Karpas-422 (cell line): ENCODE results near the gene DPH1. TPM values are rescaled to one million over a fixed set of nuclear protein-coding genes. Genes with fewer than 3 reads are reported as not detected.
A peak's percentile ranks its signal among the peaks of the same experiment; 100 is the strongest.
"Not testable (repeated sequence)": the region's sequence is repeated elsewhere in the genome, so short reads cannot be mapped to it uniquely, and the experiment has no call there.

Experiments used
- DNase-seq: peaks from one replicate; pipeline ENCODE4 v3.0.0-alpha.2; 2015
- H2AFZ ChIP-seq: fragments of 200-600 bp; sonication (generic); 2 replicates; pipeline ENCODE4 v1.6.1; 2014; ENCODE audit warnings: antibody characterized with exemption, low read length, mixed read lengths
- H3K27ac ChIP-seq: fragments of 200-600 bp; sonication (generic); 2 replicates; pipeline ENCODE4 v1.5.1; 2014; ENCODE audit warnings: mild to moderate bottlenecking, low read length, moderate library complexity
- H3K27me3 ChIP-seq: fragments of 200-600 bp; sonication (generic); 2 replicates; pipeline ENCODE4 v1.6.1; 2014; ENCODE audit warnings: low read length, mixed read lengths
- H3K36me3 ChIP-seq: fragments of 200-600 bp; sonication (generic); 2 replicates; pipeline ENCODE4 v1.6.1; 2014; ENCODE audit warnings: low read length, mixed read lengths; ENCODE audit not compliant: insufficient read depth
- H3K4me1 ChIP-seq: fragments of 200-600 bp; sonication (generic); 2 replicates; pipeline ENCODE4 v1.6.1; 2014; ENCODE audit warnings: mild to moderate bottlenecking, low read length, mixed read lengths
- H3K4me2 ChIP-seq: fragments of 200-600 bp; sonication (generic); 2 replicates; pipeline ENCODE4 v1.6.1; 2014; ENCODE audit warnings: low read length, low read depth, mild to moderate bottlenecking; ENCODE audit not compliant: poor library complexity, severe bottlenecking
- H3K4me3 ChIP-seq: fragments of 200-600 bp; sonication (generic); 2 replicates; pipeline ENCODE4 v1.5.1; 2014; ENCODE audit warnings: mild to moderate bottlenecking, antibody characterized with exemption, low read length, mixed read lengths
- H3K79me2 ChIP-seq: fragments of 200-600 bp; sonication (generic); 2 replicates; pipeline ENCODE4 v1.6.1; 2014; ENCODE audit warnings: mild to moderate bottlenecking, low read length, mixed read lengths
- H3K9ac ChIP-seq: fragments of 200-600 bp; sonication (generic); 2 replicates; pipeline ENCODE4 v1.6.0; 2014; ENCODE audit warnings: low read length
- H3K9me2 ChIP-seq: fragments of 200-600 bp; sonication (generic), shearing (Covaris generic); replicated peaks from 2 replicates; pipeline ENCODE4 v1.6.0; 2014; ENCODE audit warnings: mild to moderate bottlenecking, low read length, moderate library complexity; ENCODE audit not compliant: insufficient read depth
- H3K9me3 ChIP-seq: fragments of 300-700, 200-600 bp; sonication (generic); 2 replicates; pipeline ENCODE4 v1.6.1; 2014; ENCODE audit warnings: low read length, mixed read lengths
- H4K20me1 ChIP-seq: fragments of 200-600 bp; sonication (generic); 2 replicates; pipeline ENCODE4 v1.6.1; 2014; ENCODE audit warnings: mild to moderate bottlenecking, antibody characterized with exemption, low read length, low read depth; ENCODE audit not compliant: insufficient read depth
- total RNA-seq: library from RNA; depleted of rRNA; stranded (reverse); fragments of >200 nt; shearing (Covaris generic); gene quantifications from 2 replicates; pipeline ENCODE4 v1.2.3, GENCODE V29; 2014; ENCODE audit warnings: low replicate concordance

The DPH1 gene
- total RNA-seq, 1 experiment from 2014 or later = 37.5 TPM

DNA sequence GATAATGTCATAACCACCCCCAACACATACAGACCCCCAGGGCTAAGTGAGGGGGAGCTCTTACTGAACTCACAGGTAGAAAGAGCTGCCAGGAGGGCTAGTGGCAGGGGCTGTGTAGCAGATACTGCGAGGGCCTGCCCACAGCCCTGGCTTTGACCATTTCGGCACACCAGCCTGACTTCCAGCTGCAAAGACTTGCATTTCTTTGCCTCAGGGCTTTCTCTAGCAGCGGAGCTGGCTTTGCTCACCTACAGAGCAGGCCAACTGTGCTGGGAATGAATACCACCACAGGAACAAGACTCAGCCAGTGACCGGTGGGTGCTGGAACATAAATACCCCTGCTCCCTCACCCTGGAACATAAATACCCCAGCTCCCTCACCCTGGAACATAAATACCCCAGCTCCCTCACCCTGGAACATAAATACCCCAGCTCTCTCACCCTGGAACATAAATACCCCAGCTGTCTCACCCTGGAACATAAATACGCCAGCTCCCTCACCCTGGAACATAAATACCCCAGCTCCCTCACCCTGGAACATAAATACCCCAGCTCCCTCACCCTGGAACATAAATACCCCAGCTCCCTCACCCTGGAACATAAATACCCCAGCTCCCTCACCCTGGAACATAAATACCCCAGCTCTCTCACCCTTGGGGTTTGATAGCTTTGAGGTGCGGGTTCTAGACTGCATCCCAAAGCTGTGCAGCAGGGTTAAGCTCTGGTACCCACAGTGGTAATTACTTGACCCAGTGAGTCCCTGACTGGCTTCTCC lies 16.5 kb upstream of the DPH1 start:
- DNase-seq, H3K4me3 ChIP-seq, H3K9me3 ChIP-seq, H3K27ac ChIP-seq, H3K9me2 ChIP-seq, H3K27me3 ChIP-seq, H3K36me3 ChIP-seq, H3K9ac ChIP-seq, H3K4me2 ChIP-seq, H2AFZ ChIP-seq, H3K79me2 ChIP-seq, H4K20me1 ChIP-seq: not testable (repeated sequence)
- peaks cover 13% of the 10 kb centered on the region for H3K4me1 ChIP-seq

DNA sequence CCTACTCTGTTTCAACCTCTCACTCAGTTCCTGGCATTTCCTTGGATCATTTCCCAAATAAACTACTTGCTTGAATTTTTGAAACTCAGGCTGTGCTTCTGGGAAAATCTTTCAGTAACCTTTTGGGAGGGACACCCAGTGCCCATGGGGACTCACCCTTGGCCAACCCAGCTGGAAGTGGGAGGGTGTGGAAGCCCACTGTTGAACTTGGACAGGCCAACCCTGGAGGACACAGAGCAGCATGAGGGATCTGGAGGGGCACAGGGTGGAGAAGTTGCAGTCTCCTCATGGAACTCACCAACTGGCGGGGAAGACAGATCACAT lies 16.0 kb upstream of the DPH1 start:
- Histone ChIP-seq H3K79me2 (no peaks in the 10 kb centered on the region), H3K27me3 (no peaks in the 10 kb centered on the region), H4K20me1 (no peaks in the 10 kb centered on the region), H3K9me2 (no peaks in the 10 kb centered on the region), H2AFZ (no peak overlapping the region), H3K4me1 (peaks cover 13% of the 10 kb centered on the region), H3K9ac (no peak overlapping the region), H3K4me2 (no peak overlapping the region), H3K4me3 (no peak overlapping the region), H3K9me3 (no peaks in the 10 kb centered on the region), H3K36me3 (no peaks in the 10 kb centered on the region), H3K27ac (no peak overlapping the region)
- no peak for DNase-seq

- H3K4me1 ChIP-seq = peaks cover 13% of the 10 kb centered on the region
- no peak overlapping the region for H3K4me2 ChIP-seq
- no peaks in the 10 kb centered on the region for H3K27me3 ChIP-seq
Observed at GRCh38 chr17:2015314-2015713, 14.6 kb upstream of the DPH1 start.

DNA sequence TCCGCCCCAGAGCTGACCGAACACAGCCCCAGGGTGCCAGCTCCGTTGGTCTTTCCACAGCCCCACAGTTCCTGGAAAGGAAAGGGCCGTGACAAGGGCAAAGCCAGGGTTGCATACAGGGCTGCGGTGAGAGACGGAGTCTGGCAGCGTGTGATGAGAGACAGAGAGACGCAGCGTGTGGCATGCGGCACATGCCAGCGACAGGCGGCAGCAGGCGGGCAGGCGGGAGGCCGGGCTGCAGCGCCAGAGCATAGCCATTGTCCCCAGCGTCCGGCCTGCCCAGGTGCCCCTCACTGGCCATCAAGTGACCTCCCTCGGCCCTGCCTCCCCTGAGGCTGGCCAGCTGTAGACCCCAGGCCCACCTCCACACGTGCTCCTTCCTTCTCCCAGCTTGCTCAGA lies 13.5 kb upstream of the DPH1 start:
- no peak overlapping the region for H3K4me3 ChIP-seq
- no peak overlapping the region for H3K27ac ChIP-seq
- H3K36me3 ChIP-seq = no peaks in the 10 kb centered on the region
- no peaks in the 10 kb centered on the region for H3K9me3 ChIP-seq
- H3K27me3 ChIP-seq = no peaks in the 10 kb centered on the region
- H3K79me2 ChIP-seq = no peaks in the 10 kb centered on the region
- no peak overlapping the region for H3K4me2 ChIP-seq
- H4K20me1 ChIP-seq = no peaks in the 10 kb centered on the region
- H3K9me2 ChIP-seq = no peaks in the 10 kb centered on the region
- H3K9ac ChIP-seq = no peak overlapping the region
- DNase-seq = no peak
- peaks cover 19% of the 10 kb centered on the region for H3K4me1 ChIP-seq
- no peak overlapping the region for H2AFZ ChIP-seq

More at GRCh38 chr17:2015314-2015713, 14.6 kb upstream of the DPH1 start:
- Histone ChIP-seq H3K4me3 (no peak overlapping the region), H3K9me3 (no peaks in the 10 kb centered on the region), H3K9me2 (no peaks in the 10 kb centered on the region), H2AFZ (no peak overlapping the region), H3K27ac (no peak overlapping the region), H3K9ac (no peak overlapping the region), H3K79me2 (no peaks in the 10 kb centered on the region), H4K20me1 (no peaks in the 10 kb centered on the region), H3K36me3 (no peaks in the 10 kb centered on the region)
- DNase-seq = no peak

DNA sequence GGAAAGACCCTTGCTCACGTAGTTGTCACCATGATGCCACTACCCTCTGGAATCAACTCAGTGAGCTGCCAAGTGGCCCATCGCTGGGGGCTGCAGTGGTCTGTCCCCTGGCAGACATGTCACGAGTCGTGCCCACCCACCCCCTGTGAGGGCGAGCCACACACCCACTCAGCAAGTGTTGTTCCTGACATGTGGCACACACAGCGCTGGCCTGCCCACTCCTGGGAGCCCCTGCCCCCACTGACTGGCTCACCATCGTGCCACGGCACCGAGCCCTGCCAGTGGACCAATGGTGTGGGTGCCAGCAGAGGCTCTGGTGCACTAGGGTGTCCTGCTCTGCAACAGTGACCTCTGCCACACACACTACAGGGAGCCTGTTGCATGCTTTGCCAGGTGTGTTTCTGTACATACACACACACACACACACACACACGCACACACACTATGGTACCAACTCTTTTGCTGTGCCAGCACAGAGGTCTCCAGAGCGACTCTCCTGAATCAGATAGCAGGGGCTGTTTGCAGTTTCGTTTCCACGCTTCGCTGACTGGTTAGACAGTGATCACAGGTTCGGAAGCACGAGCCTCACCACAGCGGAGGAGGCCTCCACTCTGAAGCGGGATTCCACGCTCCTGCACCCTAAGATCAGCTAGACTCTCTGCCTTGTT lies 12.5 kb upstream of the DPH1 start:
- no peak overlapping the region for H3K27ac ChIP-seq
- H3K9me2 ChIP-seq = no peaks in the 10 kb centered on the region
- H3K4me1 ChIP-seq = peaks cover 19% of the 10 kb centered on the region
- no peak overlapping the region for H3K4me3 ChIP-seq
- H3K79me2 ChIP-seq = no peaks in the 10 kb centered on the region
- no peak overlapping the region for H2AFZ ChIP-seq
- no peaks in the 10 kb centered on the region for H3K9me3 ChIP-seq
- DNase-seq = peak; percentile 59
- no peaks in the 10 kb centered on the region for H4K20me1 ChIP-seq
- no peaks in the 10 kb centered on the region for H3K36me3 ChIP-seq
- H3K9ac ChIP-seq = no peak overlapping the region
- H3K27me3 ChIP-seq = no peaks in the 10 kb centered on the region
- H3K4me2 ChIP-seq = peak overlapping the region; percentile 32

DNA sequence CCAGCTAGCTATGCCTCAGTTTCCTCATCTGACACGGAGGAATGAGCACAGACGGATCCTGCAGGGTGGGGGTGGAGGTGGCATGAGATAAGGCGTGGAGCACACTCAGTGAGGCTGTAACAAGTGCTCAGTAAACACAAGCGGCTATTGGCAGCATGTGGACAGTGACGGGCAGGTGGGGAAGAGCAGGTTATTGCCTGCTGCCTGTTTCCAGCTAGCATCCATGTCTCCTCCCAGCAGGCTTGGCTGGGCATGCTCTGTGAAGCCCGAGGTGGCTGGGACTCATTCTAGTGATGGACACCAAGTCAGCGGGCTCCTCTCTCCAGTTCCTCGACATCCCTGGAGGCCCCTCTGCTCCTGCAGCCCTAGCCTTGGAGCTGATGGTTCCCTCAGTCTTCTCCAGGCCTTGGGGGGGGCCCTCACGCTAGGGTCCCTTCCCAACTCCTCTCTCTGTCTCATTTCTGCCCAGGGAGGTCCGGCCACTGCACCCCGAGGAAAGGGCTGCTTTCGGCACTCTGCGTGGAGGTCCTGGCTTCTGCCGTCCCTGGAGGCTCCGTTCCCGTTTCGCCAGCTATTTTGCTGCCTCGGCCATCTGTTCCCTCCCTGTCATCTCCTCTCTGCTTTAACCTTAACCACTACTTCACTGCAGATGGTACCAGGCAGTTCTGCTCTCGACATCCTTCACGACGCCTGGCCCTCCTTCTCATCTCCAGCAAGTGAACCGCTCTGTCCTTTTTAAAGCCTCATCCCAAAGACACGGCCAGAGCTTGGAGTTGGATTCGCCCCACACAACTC lies 11.0 kb upstream of the DPH1 start:
- no peak overlapping the region for H3K4me3 ChIP-seq
- H3K27me3 ChIP-seq = no peaks in the 10 kb centered on the region
- DNase-seq = no peak
- H4K20me1 ChIP-seq = no peaks in the 10 kb centered on the region
- no peak overlapping the region for H2AFZ ChIP-seq
- no peak overlapping the region for H3K9ac ChIP-seq
- H3K9me2 ChIP-seq = no peaks in the 10 kb centered on the region
- no peaks in the 10 kb centered on the region for H3K9me3 ChIP-seq
- H3K4me1 ChIP-seq = peaks cover 19% of the 10 kb centered on the region
- H3K4me2 ChIP-seq = no peak overlapping the region
- H3K36me3 ChIP-seq = no peaks in the 10 kb centered on the region
- H3K79me2 ChIP-seq = no peaks in the 10 kb centered on the region
- H3K27ac ChIP-seq = no peak overlapping the region

DNA sequence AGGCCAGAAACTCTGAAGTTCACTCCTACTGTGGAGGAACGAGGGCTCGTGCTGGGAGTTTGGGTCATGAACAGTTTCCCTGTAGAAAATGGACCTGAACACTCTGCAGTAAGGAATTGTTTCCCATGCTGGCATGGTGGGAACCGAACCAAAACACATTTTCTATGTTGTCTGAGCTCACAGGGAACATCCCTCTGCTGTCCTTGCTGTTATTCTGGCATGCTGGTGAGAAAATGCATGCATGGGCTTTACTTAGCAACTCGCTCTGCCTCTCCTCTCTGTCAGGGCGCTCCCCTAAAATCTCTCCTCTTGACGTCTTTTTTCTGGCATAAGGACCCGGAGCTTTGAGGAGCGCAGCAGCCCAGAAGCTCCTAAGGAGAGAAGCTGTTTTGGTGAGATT lies 10.2 kb upstream of the DPH1 start:
- Histone ChIP-seq H3K27ac (no peak overlapping the region), H3K36me3 (no peaks in the 10 kb centered on the region), H3K27me3 (no peaks in the 10 kb centered on the region), H3K79me2 (no peaks in the 10 kb centered on the region), H3K4me2 (no peak overlapping the region), H3K9ac (no peak overlapping the region), H4K20me1 (no peaks in the 10 kb centered on the region), H2AFZ (no peak overlapping the region), H3K9me2 (no peaks in the 10 kb centered on the region), H3K4me1 (peaks cover 22% of the 10 kb centered on the region), H3K4me3 (no peak overlapping the region), H3K9me3 (no peaks in the 10 kb centered on the region)
- no peak for DNase-seq

- Histone ChIP-seq H3K36me3 (no peaks in the 10 kb centered on the region), H3K4me3 (no peak overlapping the region), H3K4me1 (peaks cover 32% of the 10 kb centered on the region), H3K4me2 (no peak overlapping the region), H3K9me2 (no peaks in the 10 kb centered on the region), H4K20me1 (no peaks in the 10 kb centered on the region), H3K9ac (no peak overlapping the region), H2AFZ (no peak overlapping the region), H3K27me3 (no peaks in the 10 kb centered on the region), H3K79me2 (no peaks in the 10 kb centered on the region), H3K27ac (no peak overlapping the region), H3K9me3 (no peaks in the 10 kb centered on the region)
- peak; percentile 40 for DNase-seq
Observed at GRCh38 chr17:2020721-2021120, 9.2 kb upstream of the DPH1 start.
